ENCODE results near the gene ZFAND3. TPM values are rescaled to one million over a fixed set of nuclear protein-coding genes. Genes with fewer than 3 reads are reported as not detected.

The ZFAND3 gene
- total and polyA plus RNA-seq, 10 of the 15 experiments (the other 5 are each of a cell fraction or from before 2014, with no cell fraction given), result 0.90 to 34.4 (median 16.3) TPM

DNA sequence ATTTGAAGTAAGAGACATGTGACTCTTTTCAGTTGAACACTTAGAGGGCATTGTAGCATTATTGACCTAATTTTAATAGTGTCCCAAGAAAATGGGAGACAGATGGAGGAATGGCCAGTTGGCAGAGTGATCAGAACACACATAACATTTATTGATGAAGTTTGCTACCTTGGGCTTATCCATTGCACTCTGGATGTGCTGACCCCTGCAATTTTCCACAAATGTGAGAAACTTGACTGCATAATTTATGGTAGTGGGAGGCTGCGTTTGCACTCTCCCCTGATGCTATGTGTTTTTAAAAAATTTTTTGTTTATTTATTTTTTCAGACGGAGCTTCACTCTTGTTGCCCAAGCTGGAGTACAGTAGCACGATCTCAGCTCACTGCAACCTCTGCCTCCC is 95.9 kb downstream of the ZFAND3 start:
- no TSS peak for BruUV-seq (replicated peaks)
- RAD21 ChIA-PET (ENCODE audit: unreplicated experiment), result interaction anchor here (1.2 kb wide), 1 partner anchor 88 kb away, joined by 3 read pairs; no protein-coding TSS in a partner anchor
- WGBS (ENCODE audit: insufficient coverage, insufficient replicate concordance, low lambda C conversion rate, missing lambda C conversion rate), result 96% methylated on average over 3 of the region's 3 CpGs
- H3K27me3 ChIP-seq (replicated peaks in 1 of 2; ENCODE audit: control insufficient read depth in 2 of 2, insufficient read depth in 2 of 2, low read length in 1 of 2), result no peaks in the 10 kb centered on the region
- H3K9me3 ChIP-seq (replicated peaks; ENCODE audit: control insufficient read depth, insufficient read depth, low read length), result no peaks in the 10 kb centered on the region
- POLR2A ChIA-PET, result no interaction called here
- ATAC-seq (no peak), FAIRE-seq (no peak), DNase-seq (ENCODE audit: low read depth, low spot score) (no peak)
- no peak overlapping the region for H3K27ac ChIP-seq (ENCODE audit: control insufficient read depth, insufficient read depth)
- H2AFZ ChIP-seq (ENCODE audit: control insufficient read depth, low read depth, low read length), result no peak overlapping the region
- H3K36me3 ChIP-seq (ENCODE audit: control insufficient read depth in 2 of 2, insufficient read depth in 2 of 2, low read length in 1 of 2), result no peaks in the 10 kb centered on the region; a peak in 1 of 4 replicates
- SMC1A ChIA-PET (ENCODE audit: uncharacterized antibody, unreplicated experiment), result interaction anchor here (0.6 to 1.2 kb wide), 3 partner anchors 21 to 500 kb away, joined by 3 read pairs; no protein-coding TSS in a partner anchor
- H3K79me2 ChIP-seq (ENCODE audit: control insufficient read depth, insufficient read depth, low read length), result peaks cover 39% of the 10 kb centered on the region
- H3K9ac ChIP-seq (ENCODE audit: control insufficient read depth, insufficient read depth, low read length), result no peak overlapping the region
- CTCF ChIA-PET, result interaction anchor here (0.9 kb wide), 1 partner anchor 12 kb away, joined by 4 read pairs; no protein-coding TSS in a partner anchor
- intact Hi-C loops (cut with micrococcal nuclease; ENCODE audit: unreplicated experiment), result no loop called here
- H3K4me1 ChIP-seq (ENCODE audit: control insufficient read depth, insufficient read depth, low read length), result no peaks in the 10 kb centered on the region; the same call in 1 of the 2 replicates
- TF ChIP-seq KDM1A (IDR thresholded peaks at IDR 0.05; ENCODE audit: borderline replicate concordance) (no peak), EGR1 (IDR thresholded peaks at IDR 0.05; ENCODE audit: borderline replicate concordance in 1 of 2, low read depth in 2 of 2, low read length in 2 of 2) (no peak), ZZZ3 (IDR thresholded peaks at IDR 0.05; ENCODE audit: control insufficient read depth, insufficient read length, low read depth) (no peak), TBL1XR1 (IDR thresholded peaks at IDR 0.05; ENCODE audit: low read depth, low read length) (no peak), RAD51 (IDR thresholded peaks at IDR 0.05) (no peak), SRF (IDR thresholded peaks at IDR 0.05; ENCODE audit: low read depth in 2 of 2, low read length in 2 of 2) (no peak), TCF7 (IDR thresholded peaks at IDR 0.05; ENCODE audit: borderline replicate concordance) (no peak), ETV6 (conservative IDR thresholded peaks at IDR 0.05 in 1 of 2, IDR thresholded peaks at IDR 0.05 in 1 of 2; ENCODE audit: borderline replicate concordance in 1 of 2, low read depth in 1 of 2) (no peak), HDGF (IDR thresholded peaks at IDR 0.05) (no peak), POLR2A (IDR thresholded peaks at IDR 0.05; ENCODE audit: low read depth, low read length) (no peak), IKZF1 (conservative IDR thresholded peaks at IDR 0.05) (no peak), WRNIP1 (IDR thresholded peaks at IDR 0.05; ENCODE audit: borderline replicate concordance, low read depth, low read length) (no peak), STAT1 (conservative IDR thresholded peaks at IDR 0.05) (no peak), RUNX3 (IDR thresholded peaks at IDR 0.05; ENCODE audit: low read length) (no peak)
- TF ChIP-seq, protein P1, sequence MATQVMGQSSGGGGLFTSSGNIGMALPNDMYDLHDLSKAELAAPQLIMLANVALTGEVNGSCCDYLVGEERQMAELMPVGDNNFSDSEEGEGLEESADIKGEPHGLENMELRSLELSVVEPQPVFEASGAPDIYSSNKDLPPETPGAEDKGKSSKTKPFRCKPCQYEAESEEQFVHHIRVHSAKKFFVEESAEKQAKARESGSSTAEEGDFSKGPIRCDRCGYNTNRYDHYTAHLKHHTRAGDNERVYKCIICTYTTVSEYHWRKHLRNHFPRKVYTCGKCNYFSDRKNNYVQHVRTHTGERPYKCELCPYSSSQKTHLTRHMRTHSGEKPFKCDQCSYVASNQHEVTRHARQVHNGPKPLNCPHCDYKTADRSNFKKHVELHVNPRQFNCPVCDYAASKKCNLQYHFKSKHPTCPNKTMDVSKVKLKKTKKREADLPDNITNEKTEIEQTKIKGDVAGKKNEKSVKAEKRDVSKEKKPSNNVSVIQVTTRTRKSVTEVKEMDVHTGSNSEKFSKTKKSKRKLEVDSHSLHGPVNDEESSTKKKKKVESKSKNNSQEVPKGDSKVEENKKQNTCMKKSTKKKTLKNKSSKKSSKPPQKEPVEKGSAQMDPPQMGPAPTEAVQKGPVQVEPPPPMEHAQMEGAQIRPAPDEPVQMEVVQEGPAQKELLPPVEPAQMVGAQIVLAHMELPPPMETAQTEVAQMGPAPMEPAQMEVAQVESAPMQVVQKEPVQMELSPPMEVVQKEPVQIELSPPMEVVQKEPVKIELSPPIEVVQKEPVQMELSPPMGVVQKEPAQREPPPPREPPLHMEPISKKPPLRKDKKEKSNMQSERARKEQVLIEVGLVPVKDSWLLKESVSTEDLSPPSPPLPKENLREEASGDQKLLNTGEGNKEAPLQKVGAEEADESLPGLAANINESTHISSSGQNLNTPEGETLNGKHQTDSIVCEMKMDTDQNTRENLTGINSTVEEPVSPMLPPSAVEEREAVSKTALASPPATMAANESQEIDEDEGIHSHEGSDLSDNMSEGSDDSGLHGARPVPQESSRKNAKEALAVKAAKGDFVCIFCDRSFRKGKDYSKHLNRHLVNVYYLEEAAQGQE (IDR thresholded peaks at IDR 0.05; ENCODE audit: low read depth, low read length), result no peak
- TF ChIP-seq, protein P2, sequence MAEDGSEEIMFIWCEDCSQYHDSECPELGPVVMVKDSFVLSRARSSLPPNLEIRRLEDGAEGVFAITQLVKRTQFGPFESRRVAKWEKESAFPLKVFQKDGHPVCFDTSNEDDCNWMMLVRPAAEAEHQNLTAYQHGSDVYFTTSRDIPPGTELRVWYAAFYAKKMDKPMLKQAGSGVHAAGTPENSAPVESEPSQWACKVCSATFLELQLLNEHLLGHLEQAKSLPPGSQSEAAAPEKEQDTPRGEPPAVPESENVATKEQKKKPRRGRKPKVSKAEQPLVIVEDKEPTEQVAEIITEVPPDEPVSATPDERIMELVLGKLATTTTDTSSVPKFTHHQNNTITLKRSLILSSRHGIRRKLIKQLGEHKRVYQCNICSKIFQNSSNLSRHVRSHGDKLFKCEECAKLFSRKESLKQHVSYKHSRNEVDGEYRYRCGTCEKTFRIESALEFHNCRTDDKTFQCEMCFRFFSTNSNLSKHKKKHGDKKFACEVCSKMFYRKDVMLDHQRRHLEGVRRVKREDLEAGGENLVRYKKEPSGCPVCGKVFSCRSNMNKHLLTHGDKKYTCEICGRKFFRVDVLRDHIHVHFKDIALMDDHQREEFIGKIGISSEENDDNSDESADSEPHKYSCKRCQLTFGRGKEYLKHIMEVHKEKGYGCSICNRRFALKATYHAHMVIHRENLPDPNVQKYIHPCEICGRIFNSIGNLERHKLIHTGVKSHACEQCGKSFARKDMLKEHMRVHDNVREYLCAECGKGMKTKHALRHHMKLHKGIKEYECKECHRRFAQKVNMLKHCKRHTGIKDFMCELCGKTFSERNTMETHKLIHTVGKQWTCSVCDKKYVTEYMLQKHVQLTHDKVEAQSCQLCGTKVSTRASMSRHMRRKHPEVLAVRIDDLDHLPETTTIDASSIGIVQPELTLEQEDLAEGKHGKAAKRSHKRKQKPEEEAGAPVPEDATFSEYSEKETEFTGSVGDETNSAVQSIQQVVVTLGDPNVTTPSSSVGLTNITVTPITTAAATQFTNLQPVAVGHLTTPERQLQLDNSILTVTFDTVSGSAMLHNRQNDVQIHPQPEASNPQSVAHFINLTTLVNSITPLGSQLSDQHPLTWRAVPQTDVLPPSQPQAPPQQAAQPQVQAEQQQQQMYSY (CRISPR knock-in tag; IDR thresholded peaks at IDR 0.05), result no peak
- no peak overlapping the region for H3K4me2 ChIP-seq (ENCODE audit: control insufficient read depth, insufficient read depth)
- H3K4me3 ChIP-seq, result no peak overlapping the region
- in situ Hi-C loops (cut with MboI), result no loop called here
- H4K20me1 ChIP-seq (ENCODE audit: control insufficient read depth, insufficient read depth), result no peaks in the 10 kb centered on the region
